Transverse colon (tissue), 4 donors: ENCODE results near the gene TMEM132D.

Source experiments
- CTCF ChIP-seq, 5 experiments: fragments of 200-600 bp in 3 of 5; fragments of 450-650 bp in 2 of 5; sonication (generic) in 3 of 5; IDR thresholded peaks; 1 replicate in 2 of 5; 2 replicates in 3 of 5; pipeline ENCODE4 v1.5.1; 2016 to 2017; ENCODE audit warnings: antibody characterized with exemption in 5 of 5, inconsistent platforms in 3 of 5, mild to moderate bottlenecking in 2 of 5, moderate library complexity in 1 of 5
- EP300 ChIP-seq: sonication (generic); formaldehyde crosslinking; IDR thresholded peaks from one replicate; pipeline ENCODE4 v1.6.1; 2017; ENCODE audit warnings: antibody characterized with exemption, low read depth
- POLR2A ChIP-seq: fragments of 450-650 bp; IDR thresholded peaks from one replicate; pipeline ENCODE4 v1.6.1; 2016; ENCODE audit warnings: antibody characterized with exemption, mild to moderate bottlenecking, moderate library complexity
- POLR2AphosphoS5 ChIP-seq, 3 donors: sonication (generic); formaldehyde crosslinking; IDR thresholded peaks; one replicate each; pipeline ENCODE4 v1.6.1; 2016; ENCODE audit warnings: antibody characterized with exemption in 3 of 3

DNA sequence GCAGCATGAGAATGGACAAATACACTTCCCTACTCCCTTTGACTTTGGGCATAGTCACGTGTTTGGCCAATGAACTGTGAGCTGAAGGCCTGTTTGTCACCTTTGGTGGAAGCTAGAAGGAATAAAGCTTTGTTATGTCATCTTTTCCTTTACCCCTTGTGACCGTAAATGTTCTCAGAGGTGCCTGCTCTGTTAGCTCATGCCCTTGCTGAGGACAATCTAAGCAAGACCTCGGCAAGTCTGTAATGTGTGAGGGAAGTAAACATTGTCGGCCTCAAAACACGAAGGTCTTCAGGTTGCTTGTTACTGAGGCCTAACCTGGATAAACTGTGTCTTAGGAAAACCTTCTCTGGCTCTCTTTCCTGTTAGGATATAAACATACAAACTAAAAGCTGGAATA lies 354.2 kb downstream of the TMEM132D start:
- TF ChIP-seq CTCF (IDR thresholded peaks at IDR 0.05) (no peak), EP300 (no peak), POLR2A (no peak), POLR2AphosphoS5 (IDR thresholded peaks at IDR 0.05) (no peak)
